Right renal pelvis (tissue), 4 donors: ENCODE data around the gene CBX3. TPM values are rescaled to one million over a fixed set of nuclear protein-coding genes. Genes with fewer than 3 reads are reported as not detected.
"Not testable (repeated sequence)": the region's sequence is repeated elsewhere in the genome, so short reads cannot be mapped to it uniquely, and the experiment has no call there.

ENCODE experiments used
- DNase-seq, 4 donors: peaks; one replicate each; pipeline ENCODE4 v3.0.0-alpha.2; 2013; ENCODE audit warnings: low read depth in 4 of 4, low spot score in 3 of 4, missing footprints in 1 of 4
- polyA plus RNA-seq, 4 donors: library from polyadenylated mRNA; unstranded; fragments of 120-200 nt; gene quantifications; one replicate each; pipeline ENCODE4 v1.2.1, GENCODE V29; 2013; ENCODE audit not compliant: insufficient read length in 4 of 4

The CBX3 gene
- polyA plus RNA-seq, 4 donors: 301 to 379 (median 365) TPM

DNA sequence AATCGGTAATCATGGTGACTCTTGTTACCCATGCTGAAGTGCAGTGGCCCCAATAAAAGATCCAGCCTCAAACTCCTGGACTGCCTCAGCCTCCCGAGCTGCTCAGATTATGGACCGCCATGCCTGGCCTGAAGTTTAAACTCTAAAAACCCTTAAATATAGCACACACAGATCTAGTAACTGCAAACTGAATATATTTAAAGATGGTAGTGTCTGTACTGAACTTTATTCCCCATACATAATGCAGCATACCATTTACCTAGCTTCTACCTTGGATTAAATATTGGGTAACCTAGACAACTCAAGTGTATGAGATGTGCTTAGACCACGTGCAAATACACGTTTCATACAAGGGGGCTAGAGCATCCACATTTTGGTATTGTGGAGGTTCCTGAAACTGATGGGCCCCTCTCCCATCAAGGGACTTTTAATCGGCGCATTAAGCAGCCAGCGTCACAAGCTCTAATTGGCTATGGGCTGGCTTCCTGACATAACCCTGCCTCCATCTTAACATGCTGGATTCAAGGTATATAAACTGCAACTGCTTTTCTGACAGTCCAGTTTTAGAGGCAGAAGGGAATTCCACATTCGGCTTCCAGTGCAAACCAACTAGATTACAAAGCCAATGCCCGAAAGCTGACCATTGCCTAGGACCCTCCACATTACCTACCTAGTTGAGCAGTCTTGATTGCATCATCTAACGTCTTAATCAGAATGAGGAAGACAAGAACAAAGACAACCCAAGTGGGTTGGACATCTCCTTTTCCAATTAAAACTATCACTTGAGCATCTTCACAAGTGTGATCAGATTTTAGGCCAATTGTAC is 14.0 kb upstream of the CBX3 start:
- no peak for DNase-seq

DNA sequence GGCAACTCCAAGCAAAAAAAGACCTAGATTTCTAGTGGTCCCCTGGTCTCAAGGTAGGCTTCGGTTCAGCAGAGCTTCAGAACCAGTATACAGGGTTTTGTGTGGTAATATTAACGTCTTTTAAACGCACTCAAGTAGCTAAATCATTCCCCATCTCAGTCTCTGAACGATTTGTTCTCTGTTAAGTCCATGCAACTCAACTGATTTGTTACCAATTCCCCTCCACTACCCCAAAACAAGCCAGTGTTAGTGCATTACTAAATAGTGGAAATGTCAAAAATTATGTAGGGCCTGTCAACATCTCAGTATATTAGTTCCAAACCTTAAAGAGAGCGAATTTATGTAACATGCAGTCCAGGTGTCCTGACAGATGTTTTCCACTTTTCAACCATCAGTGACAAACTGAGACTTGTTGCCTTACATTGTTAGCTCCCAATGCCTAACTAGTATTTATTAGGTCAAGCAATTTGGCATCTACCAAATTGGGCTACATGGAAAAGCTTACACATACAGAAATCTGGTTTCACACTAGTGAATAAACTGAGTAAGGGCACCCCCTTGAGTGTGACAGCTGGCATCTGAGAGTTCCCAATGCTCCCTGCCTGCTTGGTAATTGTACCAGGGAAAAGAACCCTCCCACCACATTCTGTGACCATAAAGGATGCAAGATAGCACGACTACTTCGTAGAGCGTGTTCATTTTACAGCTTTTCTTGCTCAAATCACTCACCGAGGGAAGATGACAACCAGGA is 13.2 kb upstream of the CBX3 start:
- DNase-seq: no peak

DNA sequence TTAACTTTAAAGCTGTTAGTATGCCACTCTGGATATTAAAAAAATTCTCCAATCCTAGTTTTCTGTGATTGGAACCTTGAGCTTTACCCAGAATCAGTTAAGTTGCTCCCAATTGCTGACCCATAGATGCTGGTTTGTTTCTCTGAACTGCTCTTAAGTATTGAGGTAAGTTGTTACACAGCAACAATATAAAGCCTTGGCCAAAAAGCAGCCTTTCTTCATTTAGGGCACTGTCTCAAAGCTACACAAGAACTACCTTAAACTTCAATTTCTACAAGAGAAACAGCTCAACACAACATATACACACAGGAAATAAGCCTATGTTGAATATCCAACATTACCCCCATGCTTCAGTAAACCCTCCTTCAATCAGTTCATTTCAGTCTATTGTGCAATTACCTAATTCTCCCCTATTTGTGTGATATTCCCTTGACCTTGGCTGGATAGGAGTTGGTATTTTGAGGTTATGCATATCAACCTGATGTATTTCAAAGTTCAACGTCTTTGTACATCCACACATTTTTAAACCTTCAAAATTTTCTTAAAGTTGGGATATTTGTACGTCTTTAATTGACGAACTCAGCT is 12.5 kb upstream of the CBX3 start:
- no peak for DNase-seq

DNA sequence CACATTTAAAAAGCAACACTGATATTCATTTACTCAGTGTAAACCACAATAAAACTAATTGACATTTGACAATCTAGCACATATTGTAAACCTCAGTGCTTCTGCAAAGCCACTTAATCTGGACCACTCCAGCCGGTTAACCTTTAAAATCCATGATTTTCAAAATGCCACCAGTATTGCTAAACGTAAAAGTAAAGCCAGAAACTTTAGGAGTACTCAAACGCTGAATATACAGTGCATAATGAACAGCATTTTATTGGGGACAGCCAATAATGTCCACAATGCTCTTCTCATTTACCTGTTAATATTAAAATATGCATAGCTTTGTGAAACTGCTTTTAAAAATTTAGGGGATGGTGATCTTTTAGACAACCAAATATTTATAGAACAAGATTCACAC is 11.8 kb upstream of the CBX3 start:
- no peak for DNase-seq

DNA sequence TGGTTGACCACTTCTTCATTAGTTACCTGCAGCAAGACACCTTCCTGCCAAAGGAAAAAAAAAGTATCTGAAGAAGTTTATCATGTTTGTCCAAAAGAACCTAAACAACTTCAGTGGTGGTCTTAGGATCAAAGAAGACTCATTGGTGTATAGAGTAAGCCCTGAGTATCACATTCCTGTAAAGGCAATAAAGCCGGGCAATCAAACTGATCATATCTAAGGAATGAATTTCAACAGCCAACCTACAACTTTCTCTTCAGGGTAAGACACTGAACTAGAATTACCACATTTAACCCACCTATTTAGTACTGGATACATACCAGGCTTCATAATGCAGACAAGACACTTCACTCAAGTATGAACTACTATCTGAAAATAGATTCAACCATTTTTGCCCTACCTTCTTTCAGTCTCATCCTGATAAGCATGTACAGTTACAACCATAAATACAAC is 11.1 kb upstream of the CBX3 start:
- DNase-seq: no peak

DNA sequence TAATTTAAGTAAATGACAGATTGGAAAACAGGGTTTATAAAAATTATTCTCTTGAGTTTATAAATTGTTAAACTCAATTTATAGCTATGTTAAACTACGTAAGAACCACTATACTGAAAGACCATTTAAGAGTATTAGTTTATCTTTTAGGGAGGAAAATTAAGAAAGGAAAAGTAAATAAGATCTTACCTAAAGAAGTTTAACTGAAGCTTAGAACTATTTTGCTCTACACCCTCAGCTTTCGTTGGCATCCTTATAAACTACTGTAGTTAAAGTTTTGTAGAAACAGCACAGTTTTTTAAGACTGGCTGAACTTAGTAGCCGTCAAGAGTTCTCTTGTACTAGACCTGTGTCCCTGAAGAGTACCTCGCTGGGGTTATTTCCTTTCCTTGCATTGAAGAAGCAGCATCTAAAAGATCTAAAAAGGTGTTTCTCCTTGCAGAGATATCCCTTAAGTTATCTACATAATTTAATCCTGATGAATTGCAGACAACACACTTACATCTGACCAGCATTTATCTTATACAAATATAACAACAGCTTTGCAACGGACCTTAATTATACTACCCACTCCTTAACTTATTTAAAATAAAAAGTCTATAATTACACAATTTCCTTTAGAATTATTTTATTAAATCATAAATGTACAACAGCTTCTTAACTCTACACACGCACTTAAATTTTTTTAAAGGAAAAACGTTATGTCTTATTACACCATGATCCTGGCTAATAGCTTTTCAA is 10.1 kb upstream of the CBX3 start:
- DNase-seq: no peak

DNA sequence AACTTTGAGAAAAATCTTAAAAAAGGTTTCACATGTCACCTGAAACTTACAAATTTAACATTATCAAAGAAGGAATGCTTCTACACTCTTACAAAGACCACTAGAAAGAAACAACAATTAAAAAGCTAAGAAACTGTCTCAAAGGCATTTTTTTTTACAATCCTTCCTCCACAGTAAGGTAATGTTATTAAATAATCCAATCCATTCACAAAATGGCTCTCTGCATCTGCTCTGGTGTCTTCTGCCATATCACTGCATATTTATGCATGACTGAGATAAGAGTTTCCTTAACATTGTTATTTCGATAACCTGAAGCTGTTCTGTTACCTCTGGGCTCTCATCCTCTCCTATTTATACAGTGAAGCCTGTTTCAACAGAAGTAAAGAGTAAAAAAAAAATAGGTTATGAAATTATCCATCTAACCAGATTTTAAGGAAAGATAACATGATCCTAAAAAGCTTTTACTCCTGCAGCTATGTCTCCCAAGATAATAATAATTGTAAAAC is 9.5 kb upstream of the CBX3 start:
- DNase-seq: no peak

DNA sequence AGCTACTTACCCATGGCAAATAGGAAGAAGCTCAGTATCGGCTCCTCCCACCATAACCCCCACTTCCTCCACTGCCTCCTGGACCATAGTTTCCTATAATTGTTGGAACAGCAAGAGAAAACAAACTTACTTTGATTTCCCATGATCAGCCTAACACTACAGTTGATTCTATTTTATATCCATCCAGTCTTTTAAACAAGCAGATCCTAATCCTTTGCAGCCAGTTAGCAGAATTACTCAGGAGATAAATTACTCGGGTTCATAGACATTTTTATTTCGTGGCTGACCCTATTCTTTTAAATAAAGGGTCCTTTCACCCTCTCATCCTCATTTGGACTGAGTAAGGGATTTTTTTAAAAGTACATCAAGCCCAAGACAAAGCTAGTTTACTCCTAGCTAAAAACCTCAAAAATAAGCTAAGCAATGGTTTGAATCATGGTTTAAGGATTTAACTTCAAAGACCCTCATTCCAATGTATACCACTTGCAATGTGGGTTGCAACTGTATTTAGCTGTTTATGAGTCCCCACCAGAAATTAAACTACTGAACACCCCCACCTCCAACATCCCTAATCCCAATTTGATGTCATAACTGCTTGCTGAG is 9.0 kb upstream of the CBX3 start:
- no peak for DNase-seq

DNA sequence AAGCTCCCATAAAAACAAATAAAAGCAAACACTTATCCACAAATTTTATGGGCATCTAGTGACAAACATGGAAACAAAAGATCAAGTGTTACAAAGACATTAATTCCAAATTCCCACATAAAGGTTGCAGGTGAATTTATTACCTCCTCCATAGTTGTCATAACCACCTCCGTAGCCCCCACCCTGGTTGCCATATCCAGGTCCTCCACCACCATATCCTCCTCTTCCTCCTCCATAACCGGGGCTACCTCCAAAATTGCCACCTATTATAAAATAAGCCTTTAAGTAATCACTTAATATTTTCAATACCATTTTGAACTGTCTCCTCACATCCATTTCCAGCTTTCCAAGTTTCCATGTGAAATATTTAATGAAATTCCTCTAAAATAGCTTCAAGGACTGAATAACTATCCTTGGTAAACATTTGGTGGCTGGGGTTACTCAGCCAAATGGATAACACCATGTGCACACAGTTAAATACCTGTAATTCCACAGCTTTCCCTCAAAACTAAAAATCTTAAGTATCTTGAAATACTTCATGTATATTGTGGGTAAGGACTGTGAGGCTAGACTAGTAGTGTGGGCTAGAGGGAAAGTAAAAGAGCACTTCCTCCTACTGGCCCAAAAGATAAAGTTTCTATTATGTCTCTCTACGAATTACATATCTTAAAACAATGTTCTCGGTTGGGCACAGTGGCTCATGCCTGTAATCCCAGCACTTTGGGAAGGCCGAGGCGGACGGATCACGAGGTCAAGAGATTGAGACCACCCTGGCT is 7.9 kb upstream of the CBX3 start:
- DNase-seq: no peak

DNA sequence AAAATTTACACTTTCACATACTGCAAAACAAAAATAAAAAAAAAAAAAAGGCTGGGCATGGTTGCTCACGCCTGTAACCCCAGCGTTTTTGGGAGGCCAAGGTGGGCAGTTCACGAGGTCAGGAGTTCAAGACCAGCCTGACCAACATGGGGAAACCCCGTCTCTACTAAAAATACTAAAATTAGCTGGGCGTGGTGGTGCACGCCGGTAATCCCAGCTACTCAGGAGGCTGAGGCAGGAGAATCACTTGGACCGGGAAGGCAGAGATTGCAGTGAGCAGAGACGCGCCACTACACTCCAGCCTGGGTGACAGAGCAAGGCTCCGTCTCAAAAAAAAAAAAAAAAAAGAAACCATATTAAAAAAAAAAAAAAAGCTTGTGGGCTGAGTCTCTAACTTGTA is 6.8 kb upstream of the CBX3 start:
- not testable (repeated sequence) for DNase-seq

DNA sequence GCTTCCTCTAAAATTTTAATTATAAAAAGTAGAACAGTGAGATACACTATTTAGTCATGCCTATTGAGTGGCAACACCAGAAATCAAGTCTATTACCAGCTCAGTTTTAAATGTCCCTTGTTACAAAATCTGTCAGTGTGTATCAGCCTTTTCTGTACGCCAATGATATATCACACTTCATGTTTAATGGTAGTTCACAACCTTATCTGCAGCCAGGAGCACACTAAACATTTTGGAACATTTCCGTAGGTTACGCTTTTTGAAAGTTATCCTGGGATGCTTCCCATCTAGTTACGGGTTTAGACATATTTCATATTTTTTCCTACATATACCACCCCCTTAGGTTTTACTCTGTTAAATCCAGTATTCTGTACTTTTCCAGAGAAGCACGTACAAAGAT is 6.4 kb upstream of the CBX3 start:
- no peak for DNase-seq

DNA sequence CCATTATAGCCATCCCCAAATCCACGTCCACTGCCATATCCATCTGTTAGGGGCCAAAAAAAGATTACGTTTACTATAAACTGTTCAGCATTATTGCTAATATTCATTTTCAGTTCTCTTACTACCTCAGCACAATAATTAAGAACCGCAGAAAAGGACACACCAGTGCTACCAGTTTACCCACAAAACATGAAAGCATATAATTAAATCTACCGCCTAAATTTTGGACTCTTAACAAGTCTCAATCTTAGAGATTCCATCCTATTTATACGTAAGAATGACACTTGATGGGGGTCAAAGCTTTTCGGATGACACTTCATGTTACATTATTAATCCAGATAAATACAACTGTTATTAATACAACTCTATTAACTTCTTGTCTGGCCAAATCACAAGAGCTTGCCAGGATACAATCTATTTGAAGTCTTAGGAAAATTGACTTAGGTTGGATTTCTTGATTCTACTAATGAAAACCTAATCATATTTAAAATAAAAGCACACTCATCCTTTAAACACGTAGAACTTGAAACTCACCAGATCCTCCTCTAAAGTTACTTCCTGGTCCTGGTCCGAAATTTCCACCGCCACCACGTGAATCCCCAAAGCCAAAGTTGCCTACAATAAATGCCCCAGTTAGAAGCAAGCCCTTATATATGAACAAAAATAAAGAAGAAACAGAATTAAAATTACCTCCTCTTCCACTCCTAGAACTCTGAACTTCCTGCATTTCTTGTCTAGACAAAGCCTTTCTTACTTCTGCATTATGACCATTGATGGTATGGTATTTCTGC is 5.5 kb upstream of the CBX3 start:
- no peak for DNase-seq

DNA sequence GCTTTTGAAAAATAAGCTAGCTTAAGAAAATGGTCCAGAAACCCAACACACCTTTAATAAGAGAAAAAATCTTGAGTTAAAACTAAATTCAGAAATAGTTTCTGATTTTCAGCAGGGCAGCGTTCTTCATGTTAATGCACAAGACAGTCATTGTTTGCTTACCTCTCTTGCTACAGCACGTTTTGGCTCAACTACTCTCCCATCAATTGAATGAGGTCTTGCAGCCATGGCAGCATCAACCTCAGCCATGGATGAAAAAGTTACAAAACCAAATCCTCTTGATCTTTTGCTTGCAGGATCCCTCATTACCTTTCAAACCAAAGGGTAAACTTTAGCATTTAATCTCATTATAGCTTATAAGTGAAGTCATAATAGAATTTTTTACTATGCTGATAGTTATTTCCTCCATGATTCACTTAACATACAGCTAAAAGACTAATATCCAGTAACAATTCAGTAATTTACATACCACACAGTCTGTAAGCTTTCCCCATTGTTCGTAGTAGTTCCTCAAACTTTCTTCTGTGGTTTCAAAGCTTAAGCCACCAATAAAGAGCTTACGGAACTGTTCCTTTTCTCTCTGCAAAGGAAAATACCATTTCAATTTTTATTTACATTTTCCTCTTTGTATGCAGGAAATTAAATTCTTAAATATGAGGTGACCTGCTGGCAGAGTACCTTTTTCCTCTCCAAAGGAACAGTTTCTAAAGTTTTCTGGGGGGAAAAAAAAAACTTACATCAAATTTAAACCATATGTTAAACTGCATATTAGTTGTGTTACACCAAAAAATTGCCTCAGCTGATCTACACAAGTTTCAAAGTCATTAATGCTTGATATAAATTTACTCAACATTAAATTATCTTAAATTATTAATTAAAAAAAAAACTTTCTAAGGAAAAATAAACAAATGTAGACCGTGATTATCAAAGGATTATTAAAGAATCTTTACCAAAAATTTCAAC is 4.1 kb upstream of the CBX3 start:
- DNase-seq: no peak

DNA sequence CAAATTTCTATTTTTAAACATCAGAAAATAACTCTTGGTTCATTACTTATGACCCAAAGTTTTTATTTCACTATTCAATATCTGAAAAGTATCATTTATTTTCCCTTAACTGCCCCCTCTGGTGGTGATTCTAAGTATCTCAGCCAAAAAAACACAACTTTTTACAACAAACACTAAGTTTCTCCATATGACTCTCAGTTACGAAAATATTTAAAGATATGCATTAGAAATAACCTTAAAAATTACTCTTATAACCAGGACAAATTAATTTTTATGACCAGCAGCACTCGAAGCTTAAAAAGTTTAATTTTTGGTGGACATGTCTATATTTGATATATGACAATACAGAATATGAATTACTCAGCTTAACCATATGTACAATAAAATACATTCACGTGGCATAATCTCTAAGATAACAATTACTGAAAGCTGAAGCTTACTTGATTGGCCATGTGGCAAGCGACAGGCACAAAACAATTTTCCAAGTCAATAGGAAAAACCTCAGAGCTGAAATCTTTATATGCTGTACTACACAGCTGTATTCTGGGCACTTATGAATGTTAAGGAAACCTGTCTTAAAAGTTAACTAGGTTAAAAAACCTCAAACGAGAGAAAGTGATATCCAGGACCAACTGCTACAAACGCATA is 3.3 kb upstream of the CBX3 start:
- DNase-seq: peak in 1 of 4 donors; percentile 51

DNA sequence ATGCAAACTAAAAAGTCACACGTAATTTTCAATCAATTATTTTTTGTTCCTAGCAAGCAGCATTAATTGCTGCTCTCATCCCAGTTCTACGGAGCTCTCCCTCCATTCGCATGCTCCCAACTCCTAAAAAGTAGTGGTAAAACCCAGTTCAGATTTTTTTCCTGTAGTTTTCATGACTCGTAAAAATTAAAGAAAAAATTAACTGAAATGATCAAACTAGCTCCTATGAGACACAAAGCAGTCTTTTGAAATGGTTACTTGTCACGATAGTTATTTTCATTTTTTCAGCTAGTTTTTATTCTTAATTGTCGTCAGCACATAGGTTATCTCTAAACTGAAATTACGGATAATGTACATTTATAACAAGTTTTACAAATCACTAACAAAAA is 2.8 kb upstream of the CBX3 start:
- DNase-seq: no peak

DNA sequence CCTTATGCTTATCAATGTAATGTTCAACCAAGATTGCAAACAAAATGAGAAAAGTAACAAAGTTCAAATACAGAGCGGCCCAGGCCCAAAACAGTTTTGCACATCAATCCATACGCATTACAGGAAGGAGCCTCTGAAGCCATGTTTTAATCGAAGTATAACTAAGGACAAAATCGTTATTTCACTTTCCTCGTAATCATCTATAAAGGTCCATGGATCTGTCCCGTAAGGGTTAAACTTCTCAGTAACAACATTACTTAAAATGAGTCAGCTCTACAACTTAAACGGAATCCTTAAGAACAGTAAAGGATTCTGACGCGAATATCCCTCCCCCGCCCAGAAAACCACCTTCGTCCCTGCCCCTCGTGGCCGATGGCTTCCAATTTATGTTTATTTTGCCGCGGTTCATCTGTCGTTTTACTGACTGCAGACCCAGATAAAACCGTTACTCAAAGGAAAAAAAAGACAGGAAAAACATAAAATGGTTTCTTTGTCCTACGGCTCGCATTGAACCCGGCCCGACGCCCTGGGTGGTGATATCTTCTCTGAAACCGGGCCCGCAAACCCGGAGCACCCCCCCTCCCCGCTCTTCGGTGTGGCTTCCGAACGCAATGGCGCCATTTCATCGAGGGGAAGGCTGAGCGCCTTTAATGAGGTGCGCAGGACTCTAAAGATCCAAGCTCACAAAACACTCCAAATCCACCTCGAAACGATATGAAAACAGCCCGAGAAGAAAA is 2.1 kb upstream of the CBX3 start:
- DNase-seq: peak in 1 of 4 donors; percentile 75
